ENCODE data around the gene SRGAP3.

DNA sequence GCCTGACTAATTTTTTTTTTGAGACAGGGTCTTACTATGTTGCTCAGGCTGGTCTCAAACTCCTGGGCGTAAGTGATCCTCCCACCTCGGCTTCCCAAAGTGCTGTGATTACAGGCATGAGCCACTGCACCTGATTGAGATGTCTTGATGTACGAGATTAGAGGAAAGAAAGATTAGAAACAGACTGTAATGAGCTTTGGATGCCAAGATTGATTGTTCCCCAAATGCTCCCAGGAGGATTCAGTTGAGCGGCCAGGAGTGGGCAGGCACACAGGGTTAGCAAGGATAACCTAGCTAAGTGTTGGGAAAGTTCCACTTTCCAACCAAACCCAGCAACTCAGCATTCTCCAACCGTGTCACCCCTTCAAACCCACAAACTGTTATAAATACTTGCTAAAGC lies 63.7 kb downstream of the SRGAP3 start:
- TF ChIP-seq, protein P1, sequence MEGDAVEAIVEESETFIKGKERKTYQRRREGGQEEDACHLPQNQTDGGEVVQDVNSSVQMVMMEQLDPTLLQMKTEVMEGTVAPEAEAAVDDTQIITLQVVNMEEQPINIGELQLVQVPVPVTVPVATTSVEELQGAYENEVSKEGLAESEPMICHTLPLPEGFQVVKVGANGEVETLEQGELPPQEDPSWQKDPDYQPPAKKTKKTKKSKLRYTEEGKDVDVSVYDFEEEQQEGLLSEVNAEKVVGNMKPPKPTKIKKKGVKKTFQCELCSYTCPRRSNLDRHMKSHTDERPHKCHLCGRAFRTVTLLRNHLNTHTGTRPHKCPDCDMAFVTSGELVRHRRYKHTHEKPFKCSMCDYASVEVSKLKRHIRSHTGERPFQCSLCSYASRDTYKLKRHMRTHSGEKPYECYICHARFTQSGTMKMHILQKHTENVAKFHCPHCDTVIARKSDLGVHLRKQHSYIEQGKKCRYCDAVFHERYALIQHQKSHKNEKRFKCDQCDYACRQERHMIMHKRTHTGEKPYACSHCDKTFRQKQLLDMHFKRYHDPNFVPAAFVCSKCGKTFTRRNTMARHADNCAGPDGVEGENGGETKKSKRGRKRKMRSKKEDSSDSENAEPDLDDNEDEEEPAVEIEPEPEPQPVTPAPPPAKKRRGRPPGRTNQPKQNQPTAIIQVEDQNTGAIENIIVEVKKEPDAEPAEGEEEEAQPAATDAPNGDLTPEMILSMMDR (IDR thresholded peaks at IDR 0.05), result no peak
- no peak for TF ChIP-seq POLR2A (IDR thresholded peaks at IDR 0.05)

All from uterus (tissue), 2 donors.